NOMO-1 treated with DMSO at 0.1 percent for 48 hours (cell line): ENCODE data around the gene CD248.

Source experiments
- DNase-seq: peaks from one replicate; lab custom pipeline; 2025; ENCODE audit not compliant: unreplicated experiment; lab: John Stamatoyannopoulos, UW

The CD248 gene

DNA sequence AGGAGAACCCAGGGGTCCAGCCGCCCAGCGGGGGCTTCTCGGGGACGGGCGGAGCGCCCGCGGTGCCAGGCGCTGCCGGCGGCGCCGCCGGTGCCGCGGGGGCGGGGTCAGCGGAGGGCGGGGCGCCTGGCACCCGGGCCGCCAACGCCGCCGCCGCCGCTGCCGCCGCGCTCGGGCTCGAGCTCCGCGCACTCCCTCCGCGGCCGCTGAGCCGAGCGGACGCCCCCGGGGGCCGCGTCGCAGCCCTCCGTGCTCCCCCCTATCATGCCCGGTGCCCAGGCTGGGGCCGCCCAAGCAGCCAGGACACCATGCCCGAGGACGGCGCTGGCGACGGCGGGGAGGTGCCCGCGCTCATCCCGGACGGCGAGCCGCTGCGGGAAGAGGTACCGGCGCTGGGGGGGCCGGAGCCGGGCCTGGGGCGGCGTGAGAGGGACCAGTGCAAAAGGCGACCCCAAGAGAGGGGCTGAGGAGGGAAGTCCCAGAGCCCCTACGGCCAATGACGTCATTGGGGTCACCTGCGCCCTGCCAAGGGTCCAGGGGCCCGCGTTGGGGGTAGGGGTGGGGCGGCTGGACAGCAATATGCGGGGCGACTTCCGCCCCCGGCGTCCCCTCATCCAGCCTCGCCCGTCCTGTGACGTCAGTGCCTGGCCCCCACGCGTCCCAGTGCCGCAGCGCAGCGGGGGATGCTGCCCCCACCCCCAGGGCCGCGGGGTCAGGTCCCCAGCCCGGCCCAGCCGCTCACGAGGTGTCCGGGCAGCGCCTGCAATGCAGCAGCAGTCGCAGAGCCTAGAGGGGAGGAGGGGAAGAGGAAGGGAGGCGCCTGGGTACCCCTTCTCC lies 24.9 kb downstream of the CD248 start, which contains the start of gene TMEM151A:
Gene TMEM151A, plus strand, starts transcription at position 189 of the 837 bp plus-strand sequence. Its CDS starts 120 bp downstream, at position 309.
- no peak for DNase-seq

DNA sequence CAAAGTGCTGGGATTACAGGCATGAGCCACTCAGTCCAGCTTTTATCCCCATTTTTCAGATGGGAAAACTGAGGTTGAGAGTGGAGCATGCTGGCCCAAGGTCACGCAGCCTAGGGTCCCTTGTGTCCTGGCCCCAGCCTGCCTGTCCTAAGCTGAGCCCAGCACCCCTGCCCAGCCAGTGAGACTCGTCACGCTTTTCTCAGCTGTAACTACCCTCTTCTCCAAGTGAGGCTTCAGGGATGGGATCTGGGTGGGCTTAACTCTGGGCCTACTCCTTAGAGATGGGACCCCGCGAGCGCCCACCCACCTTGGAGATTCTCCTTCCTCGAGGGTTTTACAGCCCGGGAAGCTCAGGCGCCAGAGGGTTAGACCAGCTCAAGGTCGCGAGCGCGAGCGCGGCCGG lies 25.5 kb downstream of the CD248 start:
- DNase-seq = no peak

DNA sequence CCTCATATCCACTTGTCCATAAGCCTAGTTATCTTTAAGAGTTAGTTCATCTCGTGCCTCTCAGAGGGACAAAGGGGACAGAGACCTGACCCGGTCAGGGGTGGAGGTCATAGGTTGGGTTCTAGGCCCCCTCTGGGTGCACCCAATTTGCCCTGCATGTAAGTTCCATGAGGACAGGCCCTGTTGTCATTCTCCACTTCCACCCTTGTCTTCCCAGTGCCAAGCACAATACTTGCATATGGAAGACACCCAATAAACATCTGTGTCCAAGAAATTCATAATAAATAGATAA lies 26.6 kb downstream of the CD248 start:
- DNase-seq = no peak

DNA sequence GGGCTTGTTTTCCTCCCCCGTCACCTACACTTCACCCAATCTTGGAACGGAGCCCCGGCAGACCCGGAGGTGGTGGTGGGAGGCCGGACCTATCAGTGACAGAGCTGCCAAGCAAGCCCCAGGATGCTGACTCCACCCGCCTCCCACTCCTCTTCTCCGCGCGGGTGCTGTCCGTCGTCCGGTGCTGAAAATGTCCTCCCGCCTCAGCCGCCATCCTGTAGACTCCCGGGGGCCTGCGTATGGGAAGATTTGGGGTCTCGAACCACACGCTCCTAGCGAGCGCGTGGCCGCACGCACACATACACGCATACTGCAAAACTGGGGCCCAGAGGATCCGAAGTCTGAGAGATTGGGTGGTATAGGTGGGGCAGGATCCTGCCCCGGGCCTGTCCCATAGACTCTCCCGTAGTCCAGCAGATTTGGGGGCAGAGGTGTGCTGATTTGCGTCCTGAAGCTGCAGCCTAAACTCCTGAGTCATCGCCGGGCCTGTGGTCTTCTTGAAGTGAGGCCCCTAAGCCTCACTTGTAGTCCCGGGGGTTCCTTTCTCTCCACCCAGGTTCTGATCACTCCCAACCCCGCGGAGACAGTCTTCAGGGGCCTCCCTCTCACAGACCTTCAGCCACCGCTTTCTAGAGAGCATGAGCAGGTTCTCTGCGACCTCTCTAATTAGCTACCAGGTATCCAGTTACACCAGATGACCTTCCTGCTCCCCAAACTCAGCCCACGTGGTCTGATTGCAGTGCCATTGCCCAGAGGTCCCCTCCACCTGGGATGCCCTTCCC lies 27.1 kb downstream of the CD248 start:
- DNase-seq = peak; percentile 69

DNA sequence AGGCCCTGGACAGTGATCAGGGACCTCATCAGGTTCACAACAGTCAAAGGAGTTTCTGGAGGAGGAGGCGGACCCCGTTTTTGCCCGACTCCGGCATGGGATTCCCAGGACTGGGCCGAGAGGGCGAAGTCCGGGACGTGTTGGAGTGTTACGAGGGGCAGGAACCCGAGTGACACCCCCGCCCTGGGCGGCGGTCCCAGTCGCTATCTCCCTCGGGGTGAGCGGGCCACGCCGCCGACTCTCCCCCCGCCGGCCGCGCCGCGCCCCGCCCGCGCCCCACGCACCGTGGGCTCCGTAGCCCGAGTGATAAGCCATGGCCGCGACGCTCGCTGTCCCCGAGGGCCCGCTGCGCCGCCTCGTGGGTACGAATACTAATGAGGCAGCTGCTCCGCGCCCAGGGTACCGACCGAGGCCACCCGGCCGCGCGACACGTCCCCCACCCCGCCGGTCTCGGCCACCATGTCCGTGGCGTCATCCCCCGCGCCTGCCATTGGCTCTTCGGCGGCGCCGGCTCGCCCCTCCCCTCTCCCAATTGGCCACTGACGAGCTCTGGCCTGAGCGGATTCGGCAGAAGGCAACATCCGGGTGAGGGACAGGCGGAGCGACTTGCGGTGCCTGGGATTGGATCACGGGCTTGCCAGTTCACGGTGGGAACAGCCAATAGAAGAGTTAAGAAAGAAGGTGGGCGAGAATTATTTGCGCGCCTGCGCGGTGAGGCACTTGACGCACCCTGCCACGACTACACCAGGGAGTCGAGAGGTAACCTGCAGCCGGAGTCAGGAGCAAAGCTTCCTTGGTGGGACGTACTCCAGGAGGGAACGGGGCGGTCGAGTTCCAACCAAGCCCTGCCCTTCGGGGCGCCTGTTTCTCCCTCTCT lies 27.9 kb downstream of the CD248 start, which contains the start of gene YIF1A:
Gene YIF1A, minus strand, starts transcription at position 473 of the 877 bp plus-strand sequence. Its CDS starts 158 bp downstream, at position 315.
- DNase-seq = peak; percentile 99

DNA sequence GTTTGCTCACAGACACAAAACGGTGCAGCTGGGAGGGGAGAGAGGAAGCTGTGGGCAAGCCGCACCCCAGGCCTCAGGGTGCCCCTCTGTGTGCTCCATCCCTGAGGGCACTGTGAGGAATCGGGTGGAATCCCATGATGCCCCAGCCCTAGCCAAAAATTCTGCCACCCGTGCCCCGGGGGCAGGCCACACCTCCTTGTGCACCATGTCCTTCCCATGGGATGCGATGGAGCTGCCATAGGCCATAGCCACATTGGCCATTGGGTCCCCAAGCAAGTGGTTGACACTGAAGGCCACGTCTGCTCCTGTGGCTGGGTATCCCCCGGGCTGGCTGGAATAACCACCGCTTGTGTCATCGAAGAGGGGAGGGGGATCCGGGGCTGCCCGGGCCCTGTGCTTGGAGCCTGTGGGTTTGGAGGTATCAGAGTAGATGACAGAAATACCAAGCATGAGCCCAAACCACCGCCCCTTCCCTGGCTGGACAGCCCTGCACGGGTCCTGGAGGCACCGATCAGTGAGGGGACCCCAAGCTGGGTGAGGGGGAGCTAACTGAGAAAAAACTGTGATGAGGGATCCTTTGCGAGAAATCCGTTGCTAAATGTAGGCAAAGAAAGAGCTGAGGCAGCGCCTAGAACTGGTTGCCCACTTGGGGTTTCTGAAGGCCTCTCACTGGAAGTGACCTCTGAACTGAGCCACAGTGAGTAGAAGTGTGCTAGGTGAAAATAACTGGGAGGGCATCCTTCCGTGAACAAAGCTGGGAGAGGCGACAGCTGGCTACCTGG lies 28.8 kb downstream of the CD248 start:
- DNase-seq = no peak

DNA sequence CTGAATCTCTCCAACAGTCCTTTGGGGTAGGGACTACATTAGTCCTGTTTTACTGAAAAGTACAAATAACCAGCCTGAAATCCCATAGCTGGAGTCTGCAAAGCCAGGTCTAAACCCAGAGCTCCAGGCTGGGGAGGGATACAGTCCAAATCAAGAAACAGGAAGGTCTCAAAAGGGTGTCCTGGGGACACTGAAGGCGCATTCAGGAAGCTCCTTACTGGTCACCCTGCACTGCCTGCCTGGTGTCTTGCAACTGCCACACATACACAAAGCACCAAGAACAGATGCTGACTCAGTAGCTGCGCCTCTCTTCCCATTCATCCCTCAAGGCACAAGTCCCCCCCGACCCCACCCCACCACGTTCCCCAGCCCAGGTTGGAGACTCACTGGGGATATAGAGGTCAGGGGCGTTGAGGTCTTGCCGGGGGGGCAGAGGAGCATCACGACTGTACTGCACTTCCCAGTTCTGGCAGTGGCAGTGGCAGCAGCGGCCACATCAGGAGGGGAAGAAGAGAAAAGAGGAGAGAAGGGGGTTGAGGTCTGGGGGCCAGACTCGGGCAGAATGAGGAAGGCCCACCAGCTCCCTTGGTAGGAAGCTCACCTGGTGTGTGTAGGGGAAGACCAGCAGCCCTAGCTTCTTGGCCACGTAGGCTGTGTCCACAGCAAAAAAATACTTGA lies 29.5 kb downstream of the CD248 start:
- DNase-seq = no peak

DNA sequence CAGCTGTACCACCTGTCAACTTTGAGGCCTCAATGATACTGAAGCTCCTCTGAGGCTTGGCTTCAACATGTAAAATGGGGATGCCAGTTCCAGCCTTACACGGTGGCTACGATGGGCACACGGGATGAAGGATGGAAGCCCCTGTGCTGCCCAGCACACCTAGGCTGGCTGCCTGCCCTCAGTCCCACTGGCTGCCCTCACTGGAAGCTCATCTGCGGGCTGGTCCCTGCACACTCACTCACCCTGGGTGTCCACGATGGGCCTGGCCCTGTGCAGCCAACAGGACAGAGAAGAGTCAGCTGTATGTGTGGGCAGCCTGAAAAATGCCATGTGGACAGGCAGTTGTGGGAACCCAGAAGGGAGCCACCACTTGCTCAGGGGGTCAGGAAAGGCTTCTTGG lies 30.1 kb downstream of the CD248 start:
- no peak for DNase-seq

DNA sequence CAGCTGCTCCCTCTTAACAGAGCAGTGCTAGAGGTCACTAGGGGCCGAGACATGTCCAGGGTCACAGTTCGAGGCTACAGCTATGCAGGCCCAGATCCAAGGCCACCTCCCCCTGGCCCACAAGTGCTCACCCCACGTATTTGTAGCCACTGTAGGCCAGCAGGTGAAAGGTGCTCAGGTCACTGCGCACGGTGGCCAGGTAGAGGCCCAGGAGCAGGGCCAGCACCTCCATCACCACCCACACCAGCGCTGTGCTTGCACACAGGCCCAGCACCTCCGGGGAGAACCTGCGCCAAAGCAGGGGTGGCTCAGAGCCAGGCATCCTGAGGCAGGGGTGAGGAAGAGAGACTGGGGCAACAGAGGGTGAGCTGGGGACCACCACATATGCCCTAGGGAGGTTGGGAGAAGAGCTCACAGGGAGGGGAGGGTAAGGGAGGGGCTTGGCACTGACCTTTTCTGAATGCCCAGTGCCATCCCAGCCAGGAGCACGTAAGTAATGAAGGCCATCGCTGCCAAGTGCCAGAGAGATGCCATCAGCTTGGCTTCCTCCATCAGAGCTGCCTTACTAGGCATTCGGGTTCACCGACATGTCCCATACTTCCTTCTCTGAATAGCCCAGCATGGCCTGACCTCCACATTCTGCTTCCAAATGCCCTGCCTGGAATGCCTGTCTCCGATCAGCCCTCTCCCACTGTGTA lies 31.4 kb downstream of the CD248 start:
- DNase-seq = no peak

DNA sequence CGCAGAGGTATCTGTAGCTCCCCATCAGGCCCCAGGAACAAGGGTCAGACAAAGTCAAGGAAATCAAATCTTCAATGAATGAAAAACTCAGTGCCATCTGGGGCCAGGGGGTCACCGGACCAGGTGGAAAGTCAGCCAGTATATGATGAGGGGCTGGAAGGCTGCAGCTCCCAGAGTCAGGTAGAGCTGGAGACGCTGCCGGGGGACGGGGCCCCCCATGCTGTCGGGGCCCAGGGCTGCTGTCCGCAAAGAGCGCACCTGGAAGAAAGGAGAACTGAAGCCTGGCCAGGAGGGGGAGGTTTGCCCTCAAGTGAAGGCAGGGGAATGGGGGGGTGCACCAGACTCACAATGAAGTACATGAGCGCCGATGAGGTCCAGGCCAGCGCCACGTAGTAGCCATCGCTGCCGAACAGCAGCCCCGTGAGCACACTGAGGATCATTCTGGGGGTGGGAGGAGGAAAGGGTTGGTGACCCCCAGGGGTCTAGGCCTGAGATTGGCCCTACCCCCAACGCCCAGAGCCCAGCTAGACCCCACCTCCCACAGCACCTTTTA lies 32.2 kb downstream of the CD248 start:
- no peak for DNase-seq

DNA sequence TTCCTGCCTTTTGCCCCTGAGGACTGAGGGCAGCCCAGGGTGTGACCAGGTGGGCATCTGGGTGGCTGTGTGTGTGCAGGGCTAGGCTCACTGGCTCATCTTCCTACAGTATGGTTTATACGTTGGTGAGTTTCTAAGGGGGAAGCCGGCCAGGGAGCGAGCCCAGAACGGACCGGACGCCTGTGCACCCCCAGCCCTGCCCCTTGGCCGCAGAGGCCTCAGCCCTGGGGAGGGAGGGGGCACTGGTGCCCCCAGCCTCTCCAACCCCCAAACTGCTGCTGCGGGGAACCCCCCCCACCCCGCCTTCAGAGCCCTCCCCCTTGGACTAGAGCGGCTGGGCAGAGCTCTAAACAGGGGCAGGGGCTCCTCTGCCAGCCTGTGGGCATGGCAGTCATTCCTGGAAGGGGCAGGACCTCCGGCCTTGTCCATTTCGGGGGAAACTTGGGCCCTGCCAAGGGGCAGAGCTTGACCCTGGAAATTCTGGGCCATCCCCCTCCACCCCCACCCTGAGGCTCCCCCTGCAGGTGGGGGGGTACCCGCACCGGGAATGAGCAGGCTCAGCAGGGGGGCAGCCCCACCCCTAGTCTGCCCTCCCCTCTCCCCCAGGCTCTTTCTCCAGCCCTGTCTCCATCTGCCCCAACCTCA lies 33.3 kb downstream of the CD248 start:
- no peak for DNase-seq

DNA sequence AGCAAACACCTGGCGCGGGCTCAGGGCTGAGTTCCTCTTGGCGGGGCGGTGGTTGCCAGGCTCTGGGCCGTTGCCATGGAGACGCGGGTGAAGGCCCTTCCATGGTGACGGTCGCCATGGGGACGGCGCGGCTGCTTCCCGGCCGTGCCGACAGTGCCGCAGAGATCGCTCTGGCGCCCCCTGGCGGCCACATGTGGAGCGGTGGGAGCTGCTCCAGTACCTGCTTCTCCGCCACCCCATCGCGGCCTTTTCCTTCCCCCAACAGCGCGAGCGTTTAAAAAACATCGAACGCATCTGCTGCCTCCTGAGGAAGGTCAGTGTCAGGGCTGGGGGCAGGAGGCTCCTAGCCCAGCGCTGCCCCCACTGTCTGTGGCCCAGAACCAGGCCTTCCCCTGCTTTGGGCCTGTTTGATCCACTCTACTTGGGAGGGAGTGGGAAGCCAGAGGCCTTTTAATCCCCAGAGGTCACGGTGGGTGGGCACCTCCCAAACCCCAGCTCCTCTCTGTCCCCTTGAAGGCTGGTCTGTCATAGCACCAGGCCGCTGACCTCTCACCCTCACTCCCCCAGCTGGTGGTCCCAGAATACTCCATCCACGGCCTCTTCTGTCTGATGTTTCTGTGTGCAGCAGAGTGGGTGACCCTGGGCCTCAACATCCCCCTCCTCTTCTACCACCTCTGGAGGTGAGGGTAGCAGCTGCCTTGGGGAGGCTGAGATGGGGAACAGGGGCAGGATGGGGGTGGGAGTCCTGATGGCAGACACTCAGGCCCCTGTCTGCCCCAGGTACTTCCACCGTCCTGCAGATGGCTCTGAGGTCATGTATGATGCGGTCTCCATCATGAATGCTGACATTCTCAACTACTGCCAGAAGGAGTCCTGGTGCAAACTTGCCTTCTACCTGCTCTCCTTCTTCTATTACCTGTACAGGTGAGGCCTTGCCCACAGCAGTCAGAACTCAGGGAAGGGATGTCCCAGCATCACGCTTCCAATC lies 34.1 kb downstream of the CD248 start:
- peak; percentile 96 for DNase-seq

DNA sequence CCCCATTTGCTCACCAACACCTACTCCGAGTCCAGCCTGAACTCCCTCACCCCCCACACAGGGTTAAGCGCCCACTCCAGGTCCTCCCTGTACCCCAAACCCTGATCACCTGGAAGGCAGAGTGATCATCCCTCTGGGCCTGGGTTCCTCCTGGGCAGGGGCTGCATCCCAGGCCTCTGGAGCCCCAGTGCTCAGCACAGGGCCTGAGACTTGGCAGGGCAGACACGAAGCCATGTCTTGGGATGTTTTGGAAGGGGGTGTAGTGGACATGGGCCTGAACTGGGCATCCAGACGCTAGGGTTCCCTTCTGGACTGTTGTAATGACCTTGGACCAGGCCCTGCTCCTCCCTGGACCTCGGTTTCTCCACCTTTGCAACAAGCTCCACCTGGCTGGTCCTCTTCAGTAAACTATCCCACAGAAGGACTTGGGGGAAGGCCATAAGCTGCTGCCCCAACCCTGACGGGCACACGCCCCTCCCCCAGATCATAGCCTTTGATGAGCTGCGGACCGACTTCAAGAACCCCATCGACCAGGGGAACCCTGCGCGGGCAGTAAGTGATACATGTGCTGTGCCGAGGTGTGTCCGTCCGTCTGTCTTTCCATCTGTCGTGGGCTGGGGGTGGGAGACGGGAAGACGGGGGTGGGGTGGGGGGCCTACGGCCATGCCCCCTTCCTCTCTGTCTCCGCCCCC lies 34.9 kb downstream of the CD248 start:
- DNase-seq = no peak

DNA sequence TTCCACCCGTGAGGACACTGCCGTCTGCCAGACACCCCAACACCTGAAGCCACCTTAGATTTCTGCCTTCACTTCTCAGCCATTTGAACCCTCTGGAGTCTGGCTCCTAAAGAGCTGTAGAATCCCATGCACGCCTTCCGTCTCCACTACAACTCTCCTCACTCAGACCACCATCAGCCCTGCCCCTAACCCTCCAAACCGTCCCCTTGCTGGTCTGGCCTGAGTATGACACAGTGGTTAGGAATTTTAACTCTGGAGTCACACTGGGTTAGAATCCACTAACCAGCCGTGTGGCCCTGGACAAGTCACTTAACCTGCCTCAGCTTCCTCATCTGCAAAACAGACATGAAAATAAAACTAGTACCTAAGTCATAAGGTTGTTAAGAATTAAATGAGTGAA lies 35.8 kb downstream of the CD248 start:
- DNase-seq = no peak

DNA sequence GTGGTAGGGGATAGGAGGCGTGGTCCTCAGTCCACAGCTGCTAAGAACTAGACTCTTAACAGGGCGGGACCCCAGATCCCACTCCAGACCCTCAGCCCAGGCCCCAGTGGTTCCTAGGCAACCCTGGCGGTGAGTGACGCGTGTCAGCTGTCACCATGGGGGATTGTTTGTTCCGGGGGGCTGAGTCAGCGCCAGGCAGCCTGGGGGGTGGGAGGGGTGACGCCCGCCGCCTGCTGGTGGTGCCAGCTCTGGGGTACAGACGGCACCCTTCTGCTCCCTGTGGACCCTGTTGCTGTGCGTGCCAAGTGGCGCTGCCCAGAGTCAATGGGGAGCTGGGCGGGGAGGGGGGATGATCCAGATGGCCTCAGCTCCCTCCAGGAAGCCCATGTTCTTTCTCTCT lies 36.4 kb downstream of the CD248 start:
- DNase-seq = no peak

DNA sequence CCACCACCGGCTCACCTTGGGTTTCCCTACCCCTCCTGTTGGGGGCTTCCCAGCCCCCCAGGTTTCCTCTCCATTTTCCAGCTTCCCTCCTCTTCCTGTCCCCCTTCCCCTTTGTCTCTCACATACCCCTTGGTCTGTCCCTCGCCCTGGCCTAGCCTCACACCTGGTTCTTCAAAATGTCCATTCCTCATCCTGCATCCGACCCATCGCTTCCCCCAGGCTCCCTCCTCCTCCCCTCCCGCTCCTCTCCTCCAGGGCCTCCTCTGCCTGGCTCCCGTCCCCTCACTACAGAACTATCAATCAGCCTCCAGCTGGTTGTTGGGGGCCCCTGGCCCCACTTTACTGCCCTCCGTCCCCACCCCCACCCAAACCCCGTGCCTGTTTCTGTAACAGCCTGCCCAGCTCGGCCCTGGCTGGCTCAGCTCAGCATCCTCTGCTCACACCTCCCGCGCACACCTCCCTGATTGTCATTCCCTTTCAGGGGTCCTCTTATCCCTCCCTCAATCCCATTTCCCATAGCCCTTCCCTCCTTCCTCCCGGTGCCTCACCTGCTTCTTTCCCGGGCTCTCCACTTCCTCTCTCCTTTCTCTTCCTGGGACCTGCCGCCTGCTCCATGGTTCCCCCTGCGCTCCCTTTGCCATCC lies 37.6 kb downstream of the CD248 start:
- DNase-seq = no peak
